IMR-90 (cell line): Measurements from ENCODE around the gene DDX27. TPM values are rescaled to one million over a fixed set of nuclear protein-coding genes. Genes with fewer than 3 reads are reported as not detected.

ENCODE experiments used
- ATAC-seq: fragments of 200-7000 bp; cut with Tn5 transposase; 2 replicates; pipeline ENCODE4 v1.9.1; 2020; ENCODE audit warnings: low read depth, mild to moderate bottlenecking, moderate library complexity
- BruUV-seq: library from RNA; stranded (reverse); fragments of 400-500 nt; replicated peaks from 2 replicates; lab custom pipeline; 2021; lab: Mats Ljungman, UMichigan
- CTCF ChIA-PET: fragments of 300-600 bp; formaldehyde crosslinking; extraction: SDS; loops from one replicate; lab custom pipeline; 2021; ENCODE audit warnings: antibody characterized with exemption; lab: Yijun Ruan, JAX
- POLR2A ChIA-PET: fragments of 300-600 bp; sonication (Branson Sonifier 250); formaldehyde crosslinking; loops from one replicate; lab custom pipeline; 2022; ENCODE audit warnings: antibody characterized with exemption; ENCODE audit not compliant: unreplicated experiment; lab: Charles Lee
- DNase-seq: peaks from one replicate; pipeline ENCODE4 v3.0.0; 2013
- H2AFZ ChIP-seq: replicated peaks from 2 replicates; pipeline ENCODE3; 2013; ENCODE audit warnings: low read length, mild to moderate bottlenecking; ENCODE audit not compliant: poor library complexity
- H2AK5ac ChIP-seq: 2 replicates; pipeline ENCODE4 v1.6.1; 2013; ENCODE audit warnings: low read depth, low read length, inconsistent platforms
- H2AK9ac ChIP-seq: replicated peaks from 2 replicates; pipeline ENCODE3; 2013; ENCODE audit warnings: mild to moderate bottlenecking, low read depth, low read length, moderate library complexity; ENCODE audit not compliant: poor library complexity
- H2BK120ac ChIP-seq: 2 replicates; pipeline ENCODE4 v1.6.1; 2013; ENCODE audit warnings: low read depth, low read length, inconsistent platforms
- H2BK15ac ChIP-seq: 3 replicates; pipeline ENCODE4 v1.6.1; 2013; ENCODE audit warnings: low read depth, low read length, inconsistent platforms
- H2BK20ac ChIP-seq: 2 replicates; pipeline ENCODE4 v1.6.1; 2013; ENCODE audit warnings: low read depth, mild to moderate bottlenecking, inconsistent platforms, low read length, moderate library complexity
- H2BK5ac ChIP-seq: 2 replicates; pipeline ENCODE4 v1.6.1; 2013; ENCODE audit warnings: mild to moderate bottlenecking, low read depth, low read length, inconsistent platforms; ENCODE audit not compliant: poor library complexity, severe bottlenecking
- H3K14ac ChIP-seq: replicated peaks from 2 replicates; pipeline ENCODE4 v1.6.1; 2013; ENCODE audit warnings: low read depth, low read length, inconsistent platforms
- H3K18ac ChIP-seq: 2 replicates; pipeline ENCODE4 v1.6.1; 2013; ENCODE audit warnings: low read depth, low read length, control low read depth
- H3K23ac ChIP-seq: 2 replicates; pipeline ENCODE4 v1.6.1; 2013; ENCODE audit warnings: low read depth, low read length, inconsistent platforms
- H3K27ac ChIP-seq: 2 replicates; pipeline ENCODE4 v1.5.1; 2013; ENCODE audit warnings: mild to moderate bottlenecking, control low read depth, low read length; ENCODE audit not compliant: insufficient read depth
- H3K27me3 ChIP-seq: 2 replicates; pipeline ENCODE4 v1.6.1; 2013; ENCODE audit warnings: low read length; ENCODE audit not compliant: control insufficient read depth, insufficient read depth
- H3K36me3 ChIP-seq: 2 replicates; pipeline ENCODE4 v1.6.1; 2013; ENCODE audit warnings: low read length, mixed read lengths; ENCODE audit not compliant: control insufficient read depth, insufficient read depth
- H3K4ac ChIP-seq: 2 replicates; pipeline ENCODE4 v1.6.1; 2013; ENCODE audit warnings: low read depth, low read length, inconsistent platforms
- H3K4me1 ChIP-seq: 2 replicates; pipeline ENCODE4 v1.6.1; 2013; ENCODE audit warnings: low read length, mixed read lengths; ENCODE audit not compliant: control insufficient read depth, insufficient read depth
- H3K4me2 ChIP-seq: 2 replicates; pipeline ENCODE4 v1.6.1; 2013; ENCODE audit warnings: low read depth, mild to moderate bottlenecking, control low read depth, low read length, moderate library complexity
- H3K4me3 ChIP-seq: 2 replicates; pipeline ENCODE4 v1.5.1; 2013; ENCODE audit warnings: low read depth, mild to moderate bottlenecking, control low read depth, low read length, moderate library complexity; ENCODE audit not compliant: insufficient read depth
- H3K56ac ChIP-seq: 2 replicates; pipeline ENCODE4 v1.6.1; 2013; ENCODE audit warnings: low read length, inconsistent platforms; ENCODE audit not compliant: insufficient read depth; ENCODE audit errors: extremely low read depth
- H3K79me1 ChIP-seq, 2 experiments: 2 replicates each; pipeline ENCODE4 v1.6.1; 2013; ENCODE audit warnings: low read length in 2 of 2, inconsistent platforms in 1 of 2, low read depth in 1 of 2
- H3K9ac ChIP-seq: 2 replicates; pipeline ENCODE4 v1.6.1; 2013; ENCODE audit warnings: low read depth, low read length, control low read depth
- H3K9me1 ChIP-seq: 2 replicates; pipeline ENCODE4 v1.6.1; 2013; ENCODE audit warnings: low read length, inconsistent platforms; ENCODE audit not compliant: insufficient read depth
- H3K9me3 ChIP-seq: 2 replicates; pipeline ENCODE4 v1.6.1; 2013; ENCODE audit warnings: low read length; ENCODE audit not compliant: control insufficient read depth, insufficient read depth
- H4K20me1 ChIP-seq: 2 replicates; pipeline ENCODE4 v1.6.1; 2013; ENCODE audit warnings: low read length, inconsistent platforms; ENCODE audit not compliant: insufficient read depth
- H4K5ac ChIP-seq: 2 replicates; pipeline ENCODE4 v1.6.1; 2013; ENCODE audit warnings: mild to moderate bottlenecking, low read depth, low read length, control low read depth
- H4K8ac ChIP-seq, 2 experiments: 2 replicates each; pipeline ENCODE4 v1.6.1; 2013; ENCODE audit warnings: low read depth in 2 of 2, low read length in 2 of 2, control low read depth in 1 of 2, inconsistent platforms in 1 of 2
- H4K91ac ChIP-seq: 2 replicates; pipeline ENCODE4 v1.6.1; 2013; ENCODE audit warnings: low read depth, low read length, inconsistent platforms; ENCODE audit not compliant: insufficient read depth
- MAFK ChIP-seq: IDR thresholded peaks from 2 replicates; pipeline ENCODE4 v1.6.1; 2012; ENCODE audit warnings: low read depth, low read length, improper control_type of control experiment
- RAD21 ChIP-seq: IDR thresholded peaks from 2 replicates; pipeline ENCODE4 v1.6.1; 2012; ENCODE audit warnings: low read length, improper control_type of control experiment
- RFX5 ChIP-seq: IDR thresholded peaks from 2 replicates; pipeline ENCODE4 v1.8.0; 2012; ENCODE audit warnings: low read depth, mild to moderate bottlenecking, low read length, moderate library complexity
- WGBS, 2 experiments: methylation state at CpG; one replicate each; pipeline versions ENCODE4 v1.1.5 to v1.1.7; 2013; ENCODE audit warnings: missing lambda C conversion rate in 2 of 2; ENCODE audit not compliant: insufficient read length in 1 of 2; ENCODE audit errors: extremely low coverage in 2 of 2; 5-methylcytosine and 5-hydroxymethylcytosine counted together
- dilution Hi-C: fragments of 300-500 bp; cut with HindIII; formaldehyde crosslinking; loops from one replicate; pipeline ENCODE4 v1.14.3; 2018; ENCODE audit warnings: low sequenced_read_pairs; ENCODE audit not compliant: unreplicated experiment
- in situ Hi-C: fragments of 300-500 bp; cut with MboI; formaldehyde crosslinking; loops from 3 replicates; pipeline ENCODE4 v1.14.3; 2019; ENCODE audit warnings: low sequenced_read_pairs, inconsistent platforms, mixed read lengths
- intact Hi-C: fragments of 100-400 bp; cut with micrococcal nuclease; formaldehyde crosslinking; loops from 2 replicates; pipeline ENCODE4 v1.10.0; 2022
- polyA plus RNA-seq, 3 experiments: library from polyadenylated mRNA; depleted of rRNA; stranded (reverse); fragments of >200 nt; gene quantifications; 2 replicates each; pipeline ENCODE4 v1.2.3, GENCODE V29; 2012; ENCODE audit warnings: low replicate concordance in 1 of 3
- total RNA-seq: library from RNA; depleted of rRNA; stranded (reverse); fragments of >200 nt; gene quantifications from 2 replicates; pipeline ENCODE4 v1.2.3, GENCODE V29; 2012

DDX27 gene
- total and polyA plus RNA-seq, 2 of the 4 experiments (the other 2 are of a cell fraction), result 33.2 to 36.7 TPM

GRCh38 chr20:49283176-49283702, 64.0 kb downstream of the DDX27 start:
- peaks cover 87% of the 10 kb centered on the region for H3K36me3 ChIP-seq
- H3K9me1 ChIP-seq, result peaks cover 8% of the 10 kb centered on the region
- no peak overlapping the region for H4K91ac ChIP-seq
- no peak overlapping the region for H2BK120ac ChIP-seq
- H3K9me3 ChIP-seq, result peaks cover 27% of the 10 kb centered on the region
- DNase-seq (no peak), ATAC-seq (no peak)
- dilution Hi-C loops (no loop called here), intact Hi-C loops (no loop called here), in situ Hi-C loops (no loop called here)
- H3K27ac ChIP-seq, result no peak overlapping the region
- H3K4me1 ChIP-seq, result peaks cover 9% of the 10 kb centered on the region
- H4K5ac ChIP-seq, result no peak overlapping the region
- no peak overlapping the region for H3K23ac ChIP-seq
- H3K4me2 ChIP-seq, result peak overlapping the region; percentile 55; the same call in 1 of the 2 replicates
- no peak overlapping the region for H3K4ac ChIP-seq
- no peak overlapping the region for H3K56ac ChIP-seq
- peaks cover 98% of the 10 kb centered on the region for H4K20me1 ChIP-seq
- H3K9ac ChIP-seq, result no peak overlapping the region
- H3K79me1 ChIP-seq, result peaks cover 35 to 85% of the 10 kb centered on the region in 2 experiments
- CTCF ChIA-PET, result interaction anchor here (1.0 kb wide), 1 partner anchor 38 kb away, joined by 3 read pairs; no protein-coding TSS in a partner anchor
- no peak overlapping the region for H2AK9ac ChIP-seq
- no peak for TF ChIP-seq RAD21
- TF ChIP-seq RFX5, result no peak
- no peak for TF ChIP-seq MAFK
- no peak overlapping the region for H2BK5ac ChIP-seq
- POLR2A ChIA-PET, result no interaction called here
- no TSS peak for BruUV-seq
- no peak overlapping the region for H2BK15ac ChIP-seq
- no peak overlapping the region for H3K4me3 ChIP-seq
- no peaks in the 10 kb centered on the region for H3K27me3 ChIP-seq
- H3K18ac ChIP-seq, result no peak overlapping the region
- H2BK20ac ChIP-seq, result no peak overlapping the region
- no peak overlapping the region for H2AK5ac ChIP-seq
- no peak overlapping the region for H2AFZ ChIP-seq
- H4K8ac ChIP-seq, result no peak overlapping the region
- 95% methylated on average over 3 of the region's 9 CpGs; no CpG with 5 or more reads in 1 of the 2 experiments for WGBS, 2 experiments
- H3K14ac ChIP-seq, result no peak overlapping the region
